Measurements from ENCODE around the gene MANSC4. TPM values are rescaled to one million over a fixed set of nuclear protein-coding genes. Genes with fewer than 3 reads are reported as not detected.

The MANSC4 gene
- total RNA-seq: not detected

GRCh38 chr12:27779920-27780611, at the start of gene MANSC4, which contains the start of gene KLHL42:
MANSC4 (minus strand) TSS chr12:27780236; CDS start chr12:27771276, 8,960 bp downstream.
KLHL42 (plus strand) TSS chr12:27780233; CDS start chr12:27780331, 98 bp downstream.
- no peaks in the 10 kb centered on the region for H3K36me3 ChIP-seq
- no peaks in the 10 kb centered on the region for H3K27me3 ChIP-seq
- no peak for DNase-seq (ENCODE audit: extremely low spot score in 2 of 2)
- TF ChIP-seq POLR2AphosphoS5 (IDR thresholded peaks at IDR 0.05; ENCODE audit: insufficient read depth in 1 of 2, low read depth in 1 of 2) (peak in 1 of 2 donors; percentile 12), POLR2A (IDR thresholded peaks at IDR 0.05) (peak in 1 of 2 donors; percentile 20), CTCF (IDR thresholded peaks at IDR 0.05) (no peak)
- H3K9me3 ChIP-seq: no peaks in the 10 kb centered on the region
- H3K4me3 ChIP-seq: peak within 1 kb of the TSS; percentile 68 to 89
- peaks cover 29% of the 10 kb centered on the region for H3K4me1 ChIP-seq
- intact Hi-C loops (cut with DNase I): no loop called here
- H3K27ac ChIP-seq: peak within 1 kb of the TSS; percentile 86

DNA sequence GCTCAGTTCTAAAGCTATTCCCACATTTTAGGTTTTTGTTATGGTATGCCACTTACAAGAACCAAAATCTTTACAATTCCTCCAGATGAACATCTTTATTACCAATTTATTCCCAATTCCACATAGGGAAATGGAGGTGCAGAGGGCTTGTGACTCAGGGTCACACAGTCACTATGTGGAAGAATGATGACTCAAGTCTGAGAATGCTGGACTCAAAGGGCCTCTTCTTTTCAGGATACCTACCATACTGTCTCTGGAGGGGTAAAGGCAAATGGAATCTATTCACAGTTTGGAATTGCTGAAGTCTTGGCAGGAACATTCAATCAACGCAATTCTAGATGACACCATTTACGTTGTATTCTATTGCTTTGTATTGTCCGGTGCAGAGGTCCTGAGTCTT, 48.2 kb upstream of the MANSC4 start:
- Histone ChIP-seq H3K4me1 (no peaks in the 10 kb centered on the region), H3K9me3 (no peaks in the 10 kb centered on the region), H3K27ac (no peak overlapping the region), H3K36me3 (no peaks in the 10 kb centered on the region), H3K27me3 (no peaks in the 10 kb centered on the region), H3K4me3 (no peak overlapping the region)
- TF ChIP-seq CTCF (IDR thresholded peaks at IDR 0.05): no peak
- no peak for TF ChIP-seq POLR2AphosphoS5 (IDR thresholded peaks at IDR 0.05; ENCODE audit: insufficient read depth in 1 of 2, low read depth in 1 of 2)
- no peak for TF ChIP-seq POLR2A (IDR thresholded peaks at IDR 0.05)
- no peak for DNase-seq (ENCODE audit: extremely low spot score in 2 of 2)
- intact Hi-C loops (cut with DNase I): loop anchor here (10.0 kb wide), 1 partner anchor 93 kb away; no protein-coding TSS in a partner anchor

GRCh38 chr12:27826076-27826475, 46.0 kb upstream of the MANSC4 start:
- H3K4me1 ChIP-seq: no peaks in the 10 kb centered on the region
- no peaks in the 10 kb centered on the region for H3K27me3 ChIP-seq
- no peak overlapping the region for H3K27ac ChIP-seq
- DNase-seq (ENCODE audit: extremely low spot score in 2 of 2): no peak
- H3K9me3 ChIP-seq: no peaks in the 10 kb centered on the region
- TF ChIP-seq POLR2A (IDR thresholded peaks at IDR 0.05) (no peak), CTCF (IDR thresholded peaks at IDR 0.05) (no peak), POLR2AphosphoS5 (IDR thresholded peaks at IDR 0.05; ENCODE audit: insufficient read depth in 1 of 2, low read depth in 1 of 2) (no peak)
- intact Hi-C loops (cut with DNase I): loop anchor here (10.0 kb wide), 1 partner anchor 91 kb away; no protein-coding TSS in a partner anchor
- no peak overlapping the region for H3K4me3 ChIP-seq
- H3K36me3 ChIP-seq: no peaks in the 10 kb centered on the region

- intact Hi-C loops (cut with DNase I): loop anchor here (10.0 kb wide), 1 partner anchor 89 kb away; no protein-coding TSS in a partner anchor
- Histone ChIP-seq H3K27me3 (no peaks in the 10 kb centered on the region), H3K9me3 (no peaks in the 10 kb centered on the region), H3K4me1 (no peaks in the 10 kb centered on the region), H3K4me3 (no peak overlapping the region), H3K27ac (no peak overlapping the region), H3K36me3 (no peaks in the 10 kb centered on the region)
- TF ChIP-seq POLR2AphosphoS5 (IDR thresholded peaks at IDR 0.05; ENCODE audit: insufficient read depth in 1 of 2, low read depth in 1 of 2): no peak
- no peak for DNase-seq (ENCODE audit: extremely low spot score in 2 of 2)
Observed at GRCh38 chr12:27824126-27824842, 44.2 kb upstream of the MANSC4 start.

- H3K4me3 ChIP-seq: no peak overlapping the region
- H3K27me3 ChIP-seq: no peaks in the 10 kb centered on the region
- no peaks in the 10 kb centered on the region for H3K9me3 ChIP-seq
- no peaks in the 10 kb centered on the region for H3K36me3 ChIP-seq
- DNase-seq (ENCODE audit: extremely low spot score in 2 of 2): no peak
- intact Hi-C loops (cut with DNase I): loop anchor here (10.0 kb wide), 1 partner anchor 88 kb away; no protein-coding TSS in a partner anchor
- no peak overlapping the region for H3K27ac ChIP-seq
- no peak for TF ChIP-seq POLR2A (IDR thresholded peaks at IDR 0.05)
- no peak for TF ChIP-seq POLR2AphosphoS5 (IDR thresholded peaks at IDR 0.05; ENCODE audit: insufficient read depth in 1 of 2, low read depth in 1 of 2)
- TF ChIP-seq CTCF (IDR thresholded peaks at IDR 0.05): no peak
- H3K4me1 ChIP-seq: no peaks in the 10 kb centered on the region
Observed at GRCh38 chr12:27823038-27823437, 43.0 kb upstream of the MANSC4 start.
